Suprapubic skin (tissue), 4 donors: ENCODE results near the gene STX16.

Source experiments
- EP300 ChIP-seq: sonication (generic); formaldehyde crosslinking; IDR thresholded peaks from one replicate; pipeline ENCODE4 v1.6.1; 2017; ENCODE audit warnings: antibody characterized with exemption
- POLR2A ChIP-seq, 2 donors: fragments of 450-650 bp; IDR thresholded peaks; one replicate each; pipeline ENCODE4 v1.6.1; 2017; ENCODE audit warnings: antibody characterized with exemption in 2 of 2, mild to moderate bottlenecking in 2 of 2, moderate library complexity in 2 of 2
- POLR2AphosphoS5 ChIP-seq, 3 donors: sonication (generic); formaldehyde crosslinking; IDR thresholded peaks; one replicate each; pipeline ENCODE4 v1.6.1; 2017; ENCODE audit warnings: antibody characterized with exemption in 3 of 3
- TF ChIP-seq, protein P1 (sequence below), 2 donors: fragments of 200-600 bp in 1 of 2; fragments of 450-650 bp in 1 of 2; sonication (generic) in 1 of 2; IDR thresholded peaks; one replicate each; pipeline ENCODE4 v1.5.1; 2016 to 2019; ENCODE audit warnings: antibody characterized with exemption in 2 of 2, mild to moderate bottlenecking in 1 of 2, moderate library complexity in 1 of 2

DNA sequence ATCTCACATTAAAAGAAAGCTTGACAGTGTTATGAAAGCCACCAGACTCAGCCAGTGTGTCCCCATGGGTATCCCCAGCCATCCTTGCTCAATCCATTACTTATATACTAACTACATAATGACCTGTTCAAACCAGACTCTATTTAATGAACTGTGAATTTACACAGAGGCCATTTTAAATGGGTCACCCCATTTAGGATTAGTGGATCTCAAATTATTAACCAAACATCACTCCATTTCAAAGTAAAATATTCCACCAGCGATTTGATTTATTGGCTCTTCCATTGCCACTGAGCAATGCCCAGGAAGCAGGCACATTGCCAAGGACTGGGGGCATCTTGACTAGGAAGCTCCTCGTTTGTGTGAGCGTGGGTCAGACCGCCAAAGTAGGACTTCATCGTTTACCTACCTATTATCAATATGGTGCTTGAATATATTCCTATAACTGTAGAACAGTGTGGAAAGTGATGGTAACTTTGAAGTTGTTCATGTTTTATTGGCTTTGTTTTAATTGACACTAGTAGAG is 26.1 kb downstream of the STX16 start:
- TF ChIP-seq, protein P1, sequence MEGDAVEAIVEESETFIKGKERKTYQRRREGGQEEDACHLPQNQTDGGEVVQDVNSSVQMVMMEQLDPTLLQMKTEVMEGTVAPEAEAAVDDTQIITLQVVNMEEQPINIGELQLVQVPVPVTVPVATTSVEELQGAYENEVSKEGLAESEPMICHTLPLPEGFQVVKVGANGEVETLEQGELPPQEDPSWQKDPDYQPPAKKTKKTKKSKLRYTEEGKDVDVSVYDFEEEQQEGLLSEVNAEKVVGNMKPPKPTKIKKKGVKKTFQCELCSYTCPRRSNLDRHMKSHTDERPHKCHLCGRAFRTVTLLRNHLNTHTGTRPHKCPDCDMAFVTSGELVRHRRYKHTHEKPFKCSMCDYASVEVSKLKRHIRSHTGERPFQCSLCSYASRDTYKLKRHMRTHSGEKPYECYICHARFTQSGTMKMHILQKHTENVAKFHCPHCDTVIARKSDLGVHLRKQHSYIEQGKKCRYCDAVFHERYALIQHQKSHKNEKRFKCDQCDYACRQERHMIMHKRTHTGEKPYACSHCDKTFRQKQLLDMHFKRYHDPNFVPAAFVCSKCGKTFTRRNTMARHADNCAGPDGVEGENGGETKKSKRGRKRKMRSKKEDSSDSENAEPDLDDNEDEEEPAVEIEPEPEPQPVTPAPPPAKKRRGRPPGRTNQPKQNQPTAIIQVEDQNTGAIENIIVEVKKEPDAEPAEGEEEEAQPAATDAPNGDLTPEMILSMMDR (IDR thresholded peaks at IDR 0.05): no peak
- TF ChIP-seq POLR2A (IDR thresholded peaks at IDR 0.05) (no peak), POLR2AphosphoS5 (IDR thresholded peaks at IDR 0.05) (no peak), EP300 (no peak)
